ENCODE data around the gene PRAMEF8.
"Not testable (repeated sequence)": the region's sequence is repeated elsewhere in the genome, so short reads cannot be mapped to it uniquely, and the experiment has no call there.

DNA sequence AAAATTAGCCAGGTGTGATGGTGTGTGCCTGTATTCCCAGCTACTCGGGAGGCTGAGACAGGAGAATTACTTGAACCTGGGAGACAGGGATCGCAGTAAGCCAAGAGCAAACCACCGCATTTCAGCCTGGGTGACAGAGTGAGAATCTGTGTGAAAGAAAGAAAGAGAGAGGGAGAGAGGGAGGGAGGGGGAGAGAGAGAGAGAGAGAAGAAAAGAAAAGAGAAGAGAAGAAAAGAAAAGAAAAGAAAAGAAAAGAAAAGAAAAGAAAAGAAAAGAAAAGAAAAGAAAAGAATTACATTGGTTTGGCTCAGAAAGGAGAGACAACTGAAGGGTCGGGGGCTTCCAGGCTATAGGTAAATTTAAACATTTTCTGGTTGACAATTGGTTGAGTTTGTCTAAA is 45.3 kb downstream of the PRAMEF8 start:
- TF ChIP-seq, protein P1, sequence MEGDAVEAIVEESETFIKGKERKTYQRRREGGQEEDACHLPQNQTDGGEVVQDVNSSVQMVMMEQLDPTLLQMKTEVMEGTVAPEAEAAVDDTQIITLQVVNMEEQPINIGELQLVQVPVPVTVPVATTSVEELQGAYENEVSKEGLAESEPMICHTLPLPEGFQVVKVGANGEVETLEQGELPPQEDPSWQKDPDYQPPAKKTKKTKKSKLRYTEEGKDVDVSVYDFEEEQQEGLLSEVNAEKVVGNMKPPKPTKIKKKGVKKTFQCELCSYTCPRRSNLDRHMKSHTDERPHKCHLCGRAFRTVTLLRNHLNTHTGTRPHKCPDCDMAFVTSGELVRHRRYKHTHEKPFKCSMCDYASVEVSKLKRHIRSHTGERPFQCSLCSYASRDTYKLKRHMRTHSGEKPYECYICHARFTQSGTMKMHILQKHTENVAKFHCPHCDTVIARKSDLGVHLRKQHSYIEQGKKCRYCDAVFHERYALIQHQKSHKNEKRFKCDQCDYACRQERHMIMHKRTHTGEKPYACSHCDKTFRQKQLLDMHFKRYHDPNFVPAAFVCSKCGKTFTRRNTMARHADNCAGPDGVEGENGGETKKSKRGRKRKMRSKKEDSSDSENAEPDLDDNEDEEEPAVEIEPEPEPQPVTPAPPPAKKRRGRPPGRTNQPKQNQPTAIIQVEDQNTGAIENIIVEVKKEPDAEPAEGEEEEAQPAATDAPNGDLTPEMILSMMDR (IDR thresholded peaks at IDR 0.05) = not testable (repeated sequence)
- TF ChIP-seq EZH2 (IDR thresholded peaks at IDR 0.05; ENCODE audit: borderline replicate concordance, insufficient read depth, low read depth, low read length, poor library complexity, severe bottlenecking) = not testable (repeated sequence)
